ENCODE data around the gene SKI.

DNA sequence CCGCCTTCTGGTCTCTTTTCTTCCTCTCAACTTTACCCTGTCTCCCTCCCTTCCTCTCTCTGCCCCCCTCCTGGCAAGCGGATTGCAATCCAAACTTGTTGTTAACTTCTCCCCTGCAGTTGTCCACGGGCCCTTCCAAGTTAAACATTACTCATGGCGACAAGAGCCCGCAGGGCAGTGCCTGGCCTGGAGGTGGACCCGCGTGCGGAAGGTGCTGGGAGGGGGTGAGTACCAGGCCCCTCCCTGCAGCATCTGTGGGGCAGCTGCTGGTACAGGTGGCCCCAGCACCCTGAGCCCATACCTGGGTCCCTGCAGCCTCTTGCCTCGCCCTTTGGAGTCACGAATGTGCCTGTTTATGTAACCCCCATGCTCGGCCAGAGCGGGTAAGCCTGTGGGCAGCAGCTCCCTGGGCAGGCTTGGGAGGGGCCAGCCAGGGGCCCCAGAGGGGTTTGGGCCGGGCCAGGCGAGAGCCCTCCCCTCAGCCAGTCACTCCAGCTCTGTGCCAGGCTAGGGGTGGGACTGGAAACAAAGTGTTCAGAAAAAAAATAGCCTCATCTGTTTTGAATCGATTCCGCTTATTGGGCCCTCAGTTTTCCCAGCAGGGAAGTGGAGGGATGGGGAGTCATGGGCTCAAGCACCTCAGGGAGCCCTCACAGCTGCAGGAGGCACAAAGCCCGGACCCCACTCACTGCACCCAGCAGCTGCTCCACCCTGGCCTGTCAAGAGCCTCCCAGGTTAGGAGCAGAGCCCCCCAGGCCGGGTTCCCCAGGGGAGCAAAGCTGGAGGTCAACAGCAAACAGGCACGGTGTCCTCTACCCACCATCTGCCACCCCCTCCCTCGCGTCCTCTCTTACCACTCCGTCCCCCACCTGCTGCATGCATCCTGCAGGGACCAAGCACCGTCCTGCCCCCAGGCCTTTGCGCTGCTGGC lies 19.5 kb upstream of the SKI start:
- TF ChIP-seq EZH2 (IDR thresholded peaks at IDR 0.05; ENCODE audit: low read length, missing control alignments) = no peak
- TF ChIP-seq, protein P1, sequence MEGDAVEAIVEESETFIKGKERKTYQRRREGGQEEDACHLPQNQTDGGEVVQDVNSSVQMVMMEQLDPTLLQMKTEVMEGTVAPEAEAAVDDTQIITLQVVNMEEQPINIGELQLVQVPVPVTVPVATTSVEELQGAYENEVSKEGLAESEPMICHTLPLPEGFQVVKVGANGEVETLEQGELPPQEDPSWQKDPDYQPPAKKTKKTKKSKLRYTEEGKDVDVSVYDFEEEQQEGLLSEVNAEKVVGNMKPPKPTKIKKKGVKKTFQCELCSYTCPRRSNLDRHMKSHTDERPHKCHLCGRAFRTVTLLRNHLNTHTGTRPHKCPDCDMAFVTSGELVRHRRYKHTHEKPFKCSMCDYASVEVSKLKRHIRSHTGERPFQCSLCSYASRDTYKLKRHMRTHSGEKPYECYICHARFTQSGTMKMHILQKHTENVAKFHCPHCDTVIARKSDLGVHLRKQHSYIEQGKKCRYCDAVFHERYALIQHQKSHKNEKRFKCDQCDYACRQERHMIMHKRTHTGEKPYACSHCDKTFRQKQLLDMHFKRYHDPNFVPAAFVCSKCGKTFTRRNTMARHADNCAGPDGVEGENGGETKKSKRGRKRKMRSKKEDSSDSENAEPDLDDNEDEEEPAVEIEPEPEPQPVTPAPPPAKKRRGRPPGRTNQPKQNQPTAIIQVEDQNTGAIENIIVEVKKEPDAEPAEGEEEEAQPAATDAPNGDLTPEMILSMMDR (conservative IDR thresholded peaks at IDR 0.05 in 1 of 2, IDR thresholded peaks at IDR 0.05 in 1 of 2; ENCODE audit: low read depth in 1 of 2, low read length in 2 of 2) = no peak
